Kidney glomerular epithelial cell (primary cell): ENCODE data around the gene AKR1B1.
A peak's percentile ranks its signal among the peaks of the same experiment; 100 is the strongest.
"Not testable (repeated sequence)": the region's sequence is repeated elsewhere in the genome, so short reads cannot be mapped to it uniquely, and the experiment has no call there.

ENCODE experiments used
- DNase-seq: peaks from one replicate; lab custom pipeline; 2025; lab: John Stamatoyannopoulos, UW

The AKR1B1 gene

GRCh38 chr7:134458806-134459698 lies at the start of gene AKR1B1:
Gene AKR1B1 (minus strand): TSS chr7:134459100. CDS start chr7:134459062, 38 bp downstream.
- DNase-seq: peak; percentile 73

- DNase-seq: no peak
Measured at GRCh38 chr7:134505856-134506255, 47.0 kb upstream of the AKR1B1 start.

GRCh38 chr7:134504660-134505164 lies 45.8 kb upstream of the AKR1B1 start:
- no peak for DNase-seq

GRCh38 chr7:134502463-134503371 lies 43.8 kb upstream of the AKR1B1 start:
- DNase-seq: no peak

GRCh38 chr7:134500982-134501381 lies 42.1 kb upstream of the AKR1B1 start:
- DNase-seq: no peak

- DNase-seq: no peak
Measured at GRCh38 chr7:134500406-134500805, 41.5 kb upstream of the AKR1B1 start.

GRCh38 chr7:134495546-134495945 lies 36.6 kb upstream of the AKR1B1 start:
- no peak for DNase-seq

GRCh38 chr7:134493091-134493490 lies 34.2 kb upstream of the AKR1B1 start:
- DNase-seq: no peak

- not testable (repeated sequence) for DNase-seq
Measured at GRCh38 chr7:134487721-134488120, 28.8 kb upstream of the AKR1B1 start.

- DNase-seq: no peak
Measured at GRCh38 chr7:134485203-134485602, 26.3 kb upstream of the AKR1B1 start.

GRCh38 chr7:134483296-134483695 lies 24.4 kb upstream of the AKR1B1 start:
- DNase-seq: no peak

GRCh38 chr7:134482858-134483257 lies 24.0 kb upstream of the AKR1B1 start:
- no peak for DNase-seq

GRCh38 chr7:134481167-134481566 lies 22.3 kb upstream of the AKR1B1 start:
- no peak for DNase-seq

- peak; percentile 33 for DNase-seq
Measured at GRCh38 chr7:134480730-134481129, 21.8 kb upstream of the AKR1B1 start.

- DNase-seq: no peak
Measured at GRCh38 chr7:134480202-134480601, 21.3 kb upstream of the AKR1B1 start.

- DNase-seq: no peak
Measured at GRCh38 chr7:134478707-134479106, 19.8 kb upstream of the AKR1B1 start.

- no peak for DNase-seq
Measured at GRCh38 chr7:134477954-134478353, 19.1 kb upstream of the AKR1B1 start.

GRCh38 chr7:134476044-134476443 lies 17.1 kb upstream of the AKR1B1 start:
- no peak for DNase-seq

GRCh38 chr7:134474828-134475227 lies 15.9 kb upstream of the AKR1B1 start:
- DNase-seq: no peak

GRCh38 chr7:134473861-134474291 lies 15.0 kb upstream of the AKR1B1 start:
- DNase-seq: no peak

- DNase-seq: no peak
Measured at GRCh38 chr7:134472572-134473244, 13.8 kb upstream of the AKR1B1 start.

- no peak for DNase-seq
Measured at GRCh38 chr7:134470864-134471263, 12.0 kb upstream of the AKR1B1 start.
